ENCODE measurements around the gene RORB.

The RORB gene

GRCh38 chr9:74729136-74729695 is 232.1 kb downstream of the RORB start:
- DNase-seq, result no peak
- H3K4me1 ChIP-seq (ENCODE audit: control insufficient read depth in 1 of 2, insufficient read depth in 2 of 2, low read length in 2 of 2), result peaks cover 0 to 3% of the 10 kb centered on the region in 2 experiments
- no CpG with 5 or more reads among the region's 9 CpGs for WGBS (ENCODE audit: extremely low coverage, insufficient coverage, insufficient read length)
- H2BK5ac ChIP-seq (ENCODE audit: low read depth, low read length, poor library complexity), result no peak overlapping the region
- H3K9me3 ChIP-seq (ENCODE audit: insufficient read depth, low read depth, low read length), result no peaks in the 10 kb centered on the region
- no peak overlapping the region for H3K27ac ChIP-seq (ENCODE audit: low read depth, low read length)
- H3K14ac ChIP-seq (ENCODE audit: low read length), result no peak overlapping the region
- no peaks in the 10 kb centered on the region for H3K79me1 ChIP-seq (ENCODE audit: low read length)
- no peak overlapping the region for H3K4me3 ChIP-seq (ENCODE audit: low read depth, low read length)
- H3K4ac ChIP-seq (ENCODE audit: low read depth, low read length), result no peak overlapping the region
- H3K36me3 ChIP-seq (ENCODE audit: control insufficient read depth in 1 of 2, insufficient read depth in 2 of 2, low read length in 2 of 2), result no peaks in the 10 kb centered on the region
- no peak overlapping the region for H4K12ac ChIP-seq (ENCODE audit: low read depth, low read length)
- no peak overlapping the region for H2AK5ac ChIP-seq (ENCODE audit: low read length)
- no peak overlapping the region for H2BK12ac ChIP-seq (ENCODE audit: low read length)
- no peak overlapping the region for H3K4me2 ChIP-seq (ENCODE audit: low read length)
- no peak overlapping the region for H3K23ac ChIP-seq (ENCODE audit: low read length)
- H3K27me3 ChIP-seq (ENCODE audit: insufficient read depth, low read length), result no peaks in the 10 kb centered on the region
- no peak overlapping the region for H3K9ac ChIP-seq (ENCODE audit: low read length)
- no peak overlapping the region for H3K18ac ChIP-seq (ENCODE audit: low read length)
- no peak overlapping the region for H2AFZ ChIP-seq (ENCODE audit: insufficient read depth, low read length, poor library complexity)
- no peaks in the 10 kb centered on the region for H3K79me2 ChIP-seq (ENCODE audit: control insufficient read depth, insufficient read depth, low read length, poor library complexity)
- no peak overlapping the region for H2BK120ac ChIP-seq (ENCODE audit: insufficient read depth, low read length, poor library complexity)
- no peak overlapping the region for H4K91ac ChIP-seq (ENCODE audit: low read depth, low read length)
- H4K8ac ChIP-seq (ENCODE audit: low read depth, low read length), result no peak overlapping the region

GRCh38 chr9:74735761-74736160 is 238.6 kb downstream of the RORB start:
- Histone ChIP-seq H3K79me2 (ENCODE audit: control insufficient read depth, insufficient read depth, low read length, poor library complexity) (no peaks in the 10 kb centered on the region), H3K9me3 (ENCODE audit: insufficient read depth, low read depth, low read length) (no peaks in the 10 kb centered on the region), H3K9ac (ENCODE audit: low read length) (no peak overlapping the region), H3K14ac (ENCODE audit: low read length) (no peak overlapping the region), H3K4ac (ENCODE audit: low read depth, low read length) (no peak overlapping the region), H2AFZ (ENCODE audit: insufficient read depth, low read length, poor library complexity) (no peak overlapping the region), H3K4me1 (ENCODE audit: control insufficient read depth in 1 of 2, insufficient read depth in 2 of 2, low read length in 2 of 2) (no peaks in the 10 kb centered on the region), H2BK5ac (ENCODE audit: low read depth, low read length, poor library complexity) (no peak overlapping the region), H3K18ac (ENCODE audit: low read length) (no peak overlapping the region), H3K27me3 (ENCODE audit: insufficient read depth, low read length) (no peaks in the 10 kb centered on the region), H2AK5ac (ENCODE audit: low read length) (no peak overlapping the region), H3K27ac (ENCODE audit: low read depth, low read length) (no peak overlapping the region), H4K12ac (ENCODE audit: low read depth, low read length) (no peak overlapping the region), H3K23ac (ENCODE audit: low read length) (no peak overlapping the region), H3K36me3 (ENCODE audit: control insufficient read depth in 1 of 2, insufficient read depth in 2 of 2, low read length in 2 of 2) (no peaks in the 10 kb centered on the region), H4K91ac (ENCODE audit: low read depth, low read length) (no peak overlapping the region), H3K4me3 (ENCODE audit: low read depth, low read length) (no peak overlapping the region), H2BK12ac (ENCODE audit: low read length) (no peak overlapping the region), H3K79me1 (ENCODE audit: low read length) (no peaks in the 10 kb centered on the region), H3K4me2 (ENCODE audit: low read length) (no peak overlapping the region), H4K8ac (ENCODE audit: low read depth, low read length) (no peak overlapping the region), H2BK120ac (ENCODE audit: insufficient read depth, low read length, poor library complexity) (no peak overlapping the region)
- no CpG with 5 or more reads among the region's 4 CpGs for WGBS (ENCODE audit: extremely low coverage, insufficient coverage, insufficient read length)
- no peak for DNase-seq

GRCh38 chr9:74736646-74737045 is 239.5 kb downstream of the RORB start:
- H4K91ac ChIP-seq (ENCODE audit: low read depth, low read length), result no peak overlapping the region
- H2BK5ac ChIP-seq (ENCODE audit: low read depth, low read length, poor library complexity), result no peak overlapping the region
- H3K36me3 ChIP-seq (ENCODE audit: control insufficient read depth in 1 of 2, insufficient read depth in 2 of 2, low read length in 2 of 2), result no peaks in the 10 kb centered on the region
- no peak overlapping the region for H2AK5ac ChIP-seq (ENCODE audit: low read length)
- H2AFZ ChIP-seq (ENCODE audit: insufficient read depth, low read length, poor library complexity), result no peak overlapping the region
- H3K14ac ChIP-seq (ENCODE audit: low read length), result no peak overlapping the region
- no peak overlapping the region for H4K8ac ChIP-seq (ENCODE audit: low read depth, low read length)
- H4K12ac ChIP-seq (ENCODE audit: low read depth, low read length), result no peak overlapping the region
- no peak overlapping the region for H3K4me3 ChIP-seq (ENCODE audit: low read depth, low read length)
- H2BK120ac ChIP-seq (ENCODE audit: insufficient read depth, low read length, poor library complexity), result no peak overlapping the region
- no peaks in the 10 kb centered on the region for H3K79me2 ChIP-seq (ENCODE audit: control insufficient read depth, insufficient read depth, low read length, poor library complexity)
- no peak for DNase-seq
- H3K9ac ChIP-seq (ENCODE audit: low read length), result no peak overlapping the region
- no peaks in the 10 kb centered on the region for H3K9me3 ChIP-seq (ENCODE audit: insufficient read depth, low read depth, low read length)
- WGBS (ENCODE audit: extremely low coverage, insufficient coverage, insufficient read length), result no CpG with 5 or more reads among the region's 4 CpGs
- H3K79me1 ChIP-seq (ENCODE audit: low read length), result no peaks in the 10 kb centered on the region
- no peak overlapping the region for H3K23ac ChIP-seq (ENCODE audit: low read length)
- H3K27ac ChIP-seq (ENCODE audit: low read depth, low read length), result no peak overlapping the region
- no peaks in the 10 kb centered on the region for H3K27me3 ChIP-seq (ENCODE audit: insufficient read depth, low read length)
- no peaks in the 10 kb centered on the region for H3K4me1 ChIP-seq (ENCODE audit: control insufficient read depth in 1 of 2, insufficient read depth in 2 of 2, low read length in 2 of 2)
- no peak overlapping the region for H3K4me2 ChIP-seq (ENCODE audit: low read length)
- no peak overlapping the region for H3K18ac ChIP-seq (ENCODE audit: low read length)
- no peak overlapping the region for H2BK12ac ChIP-seq (ENCODE audit: low read length)
- H3K4ac ChIP-seq (ENCODE audit: low read depth, low read length), result no peak overlapping the region

GRCh38 chr9:74742191-74742790 is 245.2 kb downstream of the RORB start:
- H3K9me3 ChIP-seq (ENCODE audit: insufficient read depth, low read depth, low read length), result no peaks in the 10 kb centered on the region
- no peaks in the 10 kb centered on the region for H3K79me1 ChIP-seq (ENCODE audit: low read length)
- no peaks in the 10 kb centered on the region for H3K79me2 ChIP-seq (ENCODE audit: control insufficient read depth, insufficient read depth, low read length, poor library complexity)
- H4K8ac ChIP-seq (ENCODE audit: low read depth, low read length), result no peak overlapping the region
- H2AFZ ChIP-seq (ENCODE audit: insufficient read depth, low read length, poor library complexity), result no peak overlapping the region
- no peak overlapping the region for H3K18ac ChIP-seq (ENCODE audit: low read length)
- no CpG with 5 or more reads among the region's 1 CpG for WGBS (ENCODE audit: extremely low coverage, insufficient coverage, insufficient read length)
- no peak overlapping the region for H4K12ac ChIP-seq (ENCODE audit: low read depth, low read length)
- H3K27ac ChIP-seq (ENCODE audit: low read depth, low read length), result no peak overlapping the region
- H4K91ac ChIP-seq (ENCODE audit: low read depth, low read length), result no peak overlapping the region
- no peak overlapping the region for H2AK5ac ChIP-seq (ENCODE audit: low read length)
- no peak overlapping the region for H3K9ac ChIP-seq (ENCODE audit: low read length)
- no peak for DNase-seq
- no peaks in the 10 kb centered on the region for H3K36me3 ChIP-seq (ENCODE audit: control insufficient read depth in 1 of 2, insufficient read depth in 2 of 2, low read length in 2 of 2)
- no peaks in the 10 kb centered on the region for H3K27me3 ChIP-seq (ENCODE audit: insufficient read depth, low read length)
- H3K23ac ChIP-seq (ENCODE audit: low read length), result no peak overlapping the region
- H3K4me2 ChIP-seq (ENCODE audit: low read length), result no peak overlapping the region
- H2BK5ac ChIP-seq (ENCODE audit: low read depth, low read length, poor library complexity), result no peak overlapping the region
- H3K4ac ChIP-seq (ENCODE audit: low read depth, low read length), result no peak overlapping the region
- no peak overlapping the region for H3K4me3 ChIP-seq (ENCODE audit: low read depth, low read length)
- no peaks in the 10 kb centered on the region for H3K4me1 ChIP-seq (ENCODE audit: control insufficient read depth in 1 of 2, insufficient read depth in 2 of 2, low read length in 2 of 2)
- no peak overlapping the region for H2BK120ac ChIP-seq (ENCODE audit: insufficient read depth, low read length, poor library complexity)
- H2BK12ac ChIP-seq (ENCODE audit: low read length), result no peak overlapping the region
- H3K14ac ChIP-seq (ENCODE audit: low read length), result no peak overlapping the region

Measured in trophoblast cell (in vitro differentiated cells and primary cell).